ENCODE data around the gene F11R.
"Not testable (repeated sequence)": the region's sequence is repeated elsewhere in the genome, so short reads cannot be mapped to it uniquely, and the experiment has no call there.

The F11R gene

DNA sequence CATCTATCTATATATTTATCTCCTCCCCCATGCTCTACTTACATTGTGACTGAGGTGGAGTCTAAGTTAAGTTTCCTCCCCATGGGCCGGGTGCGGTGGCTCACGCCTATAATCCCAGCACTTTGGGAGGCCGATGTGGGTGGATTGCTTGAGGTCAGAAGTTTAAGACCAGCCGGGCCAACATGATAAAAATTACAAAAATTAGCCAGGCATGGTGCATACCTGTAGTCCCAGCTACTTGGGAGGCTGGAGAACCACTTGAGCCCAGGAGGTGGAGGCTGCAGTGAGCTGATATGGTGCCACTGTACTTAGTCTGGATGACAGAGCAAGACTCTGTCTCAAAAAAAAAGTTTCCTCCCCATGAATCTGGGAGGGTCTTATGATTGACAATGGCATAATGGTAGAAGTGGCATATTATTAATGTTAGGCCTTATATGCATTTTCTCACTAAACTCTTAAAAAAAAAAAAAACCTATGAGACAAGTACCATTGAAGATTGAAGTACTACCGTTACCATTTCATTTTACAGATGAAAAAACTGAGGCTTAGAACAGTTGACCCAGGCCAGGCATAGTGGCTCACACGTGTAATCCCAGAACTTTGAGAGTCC is 11.2 kb downstream of the F11R start:
- DNase-seq = no peak

DNA sequence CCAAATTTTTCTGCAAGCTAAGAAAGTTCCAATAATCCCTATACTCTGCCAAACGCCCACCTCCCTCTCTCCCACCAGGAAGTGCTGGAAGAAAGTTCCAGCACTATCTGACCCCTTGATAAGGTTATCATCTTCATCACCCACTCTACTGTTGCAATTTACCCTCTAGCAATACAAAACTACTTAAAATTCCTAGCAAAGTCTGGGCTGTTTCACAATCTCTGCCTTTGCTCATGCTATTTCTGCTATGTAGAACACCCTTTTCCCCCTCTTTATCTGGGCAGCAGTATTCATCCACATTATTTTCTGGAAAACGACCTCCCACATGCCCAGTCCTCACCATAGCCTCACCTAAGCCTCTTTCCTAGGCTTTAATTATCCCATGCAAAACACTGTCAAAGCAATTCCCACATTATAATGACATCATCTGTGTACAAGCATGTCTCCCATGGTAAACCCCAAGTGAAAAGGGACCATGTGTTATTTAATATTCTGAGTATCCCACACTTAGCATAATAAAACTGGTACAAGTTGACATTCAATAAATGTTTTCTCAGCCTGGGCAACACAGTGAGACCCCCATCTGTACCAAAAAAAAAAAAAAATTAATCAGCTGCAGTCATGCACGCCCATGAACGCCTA is 12.0 kb downstream of the F11R start:
- no peak for DNase-seq

DNA sequence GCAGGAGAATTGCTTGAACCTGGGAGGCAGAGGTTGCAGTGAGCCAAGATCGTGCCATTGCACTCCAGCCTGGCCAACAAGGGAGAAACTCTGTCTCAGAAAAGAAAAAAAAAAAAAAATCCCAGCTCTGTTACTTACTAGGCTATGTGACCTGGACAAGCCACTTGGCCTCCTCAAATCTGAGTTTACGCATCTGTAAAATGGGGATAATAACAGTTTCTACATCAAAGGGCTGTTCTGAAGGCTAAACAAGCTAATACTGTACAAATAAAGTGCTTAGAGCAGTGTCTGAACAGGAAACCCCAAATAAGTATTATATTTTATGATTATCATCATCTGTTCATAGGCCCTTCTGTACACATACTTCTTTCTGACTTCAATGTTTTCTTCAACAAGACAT is 13.6 kb downstream of the F11R start:
- DNase-seq = no peak

DNA sequence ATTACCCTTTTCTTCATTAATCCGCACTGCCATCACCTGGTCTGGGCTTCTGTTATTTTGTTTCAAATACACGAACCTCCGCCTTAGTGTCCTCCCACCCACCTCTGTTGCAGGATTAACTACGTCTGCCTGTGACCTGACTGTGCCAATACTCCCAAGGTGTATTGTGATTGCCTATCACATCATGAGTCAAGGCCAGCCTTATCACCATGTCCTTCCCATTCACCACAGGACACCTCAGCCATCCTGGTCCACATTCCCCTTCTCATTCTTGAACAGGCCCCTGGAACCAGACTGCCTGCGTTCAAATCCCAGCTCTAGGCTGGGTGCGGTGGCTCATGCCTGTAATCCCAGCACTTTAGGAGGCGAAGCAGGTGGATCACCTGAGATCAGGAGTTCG is 14.4 kb downstream of the F11R start:
- no peak for DNase-seq

DNA sequence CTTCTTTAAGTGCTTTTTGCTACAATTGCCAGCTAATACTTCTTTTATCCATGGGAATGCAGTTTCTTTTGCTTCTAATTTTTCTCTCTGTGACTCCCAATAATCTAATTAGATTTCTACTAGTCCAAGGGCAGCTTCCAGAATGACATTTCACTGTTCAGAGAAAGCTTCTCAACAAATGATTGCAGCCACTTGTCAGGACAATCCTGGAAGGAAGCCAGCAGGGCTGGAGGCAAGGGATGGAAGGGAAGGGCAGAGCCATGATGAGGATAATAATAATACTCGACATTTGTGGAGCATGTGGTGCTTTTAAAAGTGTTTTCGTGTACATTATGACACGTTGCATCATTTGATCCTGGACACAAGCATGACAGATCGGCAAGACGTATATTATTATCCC is 19.4 kb downstream of the F11R start:
- no peak for DNase-seq

DNA sequence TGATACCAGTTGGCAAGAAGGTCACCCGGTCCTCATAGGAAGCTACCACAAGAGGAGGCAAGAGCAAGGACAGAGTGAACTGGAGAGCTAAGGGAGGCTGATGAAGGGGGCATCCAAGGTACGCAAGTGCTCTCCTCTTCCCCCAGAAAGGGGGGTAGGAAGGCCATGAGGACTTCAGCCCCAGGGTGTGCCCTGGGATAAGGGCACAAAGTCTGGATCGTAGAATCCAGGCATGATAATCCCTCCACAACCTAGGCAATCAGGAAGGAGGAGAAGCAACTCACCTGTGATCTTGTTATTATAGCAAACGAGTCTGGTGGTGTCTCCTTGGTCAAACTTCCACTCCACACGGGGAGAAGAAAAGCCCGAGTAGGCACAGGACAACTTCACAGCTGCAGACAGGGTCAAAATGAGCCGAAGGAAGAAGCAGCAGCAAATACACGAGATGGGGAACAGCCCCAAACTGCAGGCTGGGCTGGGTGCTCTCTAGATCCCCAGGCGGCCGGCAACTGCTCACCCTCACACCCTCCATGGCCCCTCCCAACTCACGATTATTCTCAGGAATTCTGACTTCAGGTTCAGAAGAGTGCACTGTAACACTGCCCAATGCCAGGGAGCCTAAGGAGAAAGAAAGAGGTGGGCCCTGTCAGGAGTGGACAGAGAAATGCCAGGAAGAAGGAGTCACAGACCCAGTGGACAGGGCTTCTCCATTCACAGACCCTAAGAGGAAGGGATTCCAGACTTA is 20.0 kb downstream of the F11R start:
- no peak for DNase-seq

- no peak for DNase-seq
Observed at GRCh38 chr1:160999376-160999775, 21.6 kb downstream of the F11R start.

- DNase-seq = no peak
Observed at GRCh38 chr1:160997323-160998038, 23.5 kb downstream of the F11R start.

GRCh38 chr1:160996178-160996577 is 24.8 kb downstream of the F11R start:
- DNase-seq = no peak

DNA sequence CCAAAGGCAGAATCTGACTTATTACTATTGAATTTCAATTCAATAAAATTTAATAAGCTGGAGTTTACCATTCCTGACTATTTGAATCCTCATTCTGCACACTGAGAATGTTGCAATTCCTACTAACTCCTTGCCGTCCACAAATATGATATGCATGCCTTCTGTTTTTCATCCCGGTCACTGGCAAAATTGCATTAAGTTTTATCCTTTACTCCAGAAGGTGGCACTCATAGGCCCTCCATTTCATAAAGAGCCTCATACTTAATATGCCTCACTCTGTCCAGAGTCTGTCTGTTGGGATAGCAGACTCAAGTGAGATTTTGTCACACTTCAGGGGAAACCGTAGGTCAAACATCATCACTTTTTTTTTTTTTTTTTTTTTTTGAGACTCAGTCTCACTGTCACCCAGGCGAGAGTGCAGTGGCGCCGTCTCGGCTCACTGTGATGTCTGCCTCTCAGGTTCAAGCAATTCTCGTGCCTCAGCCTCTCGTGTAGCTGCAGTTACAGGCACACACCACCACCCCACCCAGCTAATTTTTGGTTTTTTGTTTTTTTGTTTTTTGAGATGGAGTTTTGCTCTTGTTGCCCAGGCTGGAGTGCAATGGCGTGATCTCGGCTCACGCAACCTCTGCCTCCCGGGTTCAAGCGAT is 27.3 kb downstream of the F11R start:
- DNase-seq = no peak

- not testable (repeated sequence) for DNase-seq
Observed at GRCh38 chr1:160992036-160992435, 28.9 kb downstream of the F11R start.

- DNase-seq = no peak
Observed at GRCh38 chr1:160987359-160988050, 33.4 kb downstream of the F11R start.

DNA sequence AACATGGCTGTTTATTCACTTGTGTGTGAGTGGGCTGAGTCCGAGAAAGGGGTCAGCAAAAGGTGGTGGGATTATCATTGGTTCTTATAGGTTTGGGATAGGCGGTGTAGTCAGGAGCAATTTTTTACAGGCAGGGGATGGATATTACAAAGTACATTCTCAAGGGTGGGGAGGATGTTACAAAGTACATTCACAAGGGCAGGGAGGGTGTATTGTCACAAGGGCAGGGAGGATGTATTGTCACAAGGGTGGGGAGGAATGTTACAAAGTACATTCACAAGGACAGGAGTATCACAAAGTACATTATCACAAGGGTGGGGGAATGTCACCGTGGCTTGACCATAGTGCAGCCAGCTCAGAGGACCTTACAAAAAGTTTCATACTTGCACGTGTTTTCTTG is 35.2 kb downstream of the F11R start:
- DNase-seq = no peak

- DNase-seq = no peak
Observed at GRCh38 chr1:160981584-160982411, 39.2 kb downstream of the F11R start.

GRCh38 chr1:160979286-160979685 is 41.7 kb downstream of the F11R start:
- DNase-seq = no peak

DNA sequence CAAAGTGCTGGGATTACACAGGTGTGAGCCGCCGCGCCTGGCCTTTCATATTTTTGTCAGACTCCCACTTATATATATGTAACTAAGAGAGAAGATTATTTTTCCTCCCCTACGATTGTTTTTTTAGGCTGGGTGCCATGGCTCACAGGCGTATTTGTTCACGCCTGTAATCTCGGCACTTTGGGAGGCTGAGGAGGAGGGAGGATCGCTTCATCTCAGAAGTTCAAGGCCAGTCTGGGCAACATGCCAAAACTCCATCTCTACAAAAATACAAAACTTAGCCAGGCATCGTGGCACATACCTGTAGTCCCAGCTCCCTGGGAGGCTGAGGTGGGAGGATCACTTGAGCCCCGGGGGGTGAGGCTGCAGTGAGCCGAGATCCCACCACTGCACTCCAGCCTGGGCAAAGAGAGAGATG is 42.4 kb downstream of the F11R start:
- DNase-seq = no peak

- no peak for DNase-seq
Observed at GRCh38 chr1:160975026-160975425, 45.9 kb downstream of the F11R start.

DNA sequence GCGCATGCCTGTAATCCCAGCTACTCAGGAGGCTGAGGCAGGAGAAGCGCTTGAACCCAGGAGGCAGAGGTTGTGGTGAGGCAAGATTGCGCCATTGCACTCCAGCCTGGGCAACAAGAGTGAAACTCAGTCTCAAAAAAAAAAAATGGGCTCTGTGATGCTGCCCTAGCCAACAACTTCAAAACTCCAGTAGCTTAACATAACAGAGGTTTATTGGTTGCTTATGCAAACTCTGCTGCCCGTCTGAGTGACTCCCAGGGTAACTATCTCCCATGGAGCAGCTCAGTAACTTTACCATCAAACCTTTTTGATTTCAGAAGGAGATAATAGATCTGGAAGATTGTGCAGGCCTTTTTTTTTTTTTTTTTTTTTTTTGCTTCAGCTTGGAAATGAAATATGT is 47.5 kb downstream of the F11R start:
- DNase-seq = no peak

DNA sequence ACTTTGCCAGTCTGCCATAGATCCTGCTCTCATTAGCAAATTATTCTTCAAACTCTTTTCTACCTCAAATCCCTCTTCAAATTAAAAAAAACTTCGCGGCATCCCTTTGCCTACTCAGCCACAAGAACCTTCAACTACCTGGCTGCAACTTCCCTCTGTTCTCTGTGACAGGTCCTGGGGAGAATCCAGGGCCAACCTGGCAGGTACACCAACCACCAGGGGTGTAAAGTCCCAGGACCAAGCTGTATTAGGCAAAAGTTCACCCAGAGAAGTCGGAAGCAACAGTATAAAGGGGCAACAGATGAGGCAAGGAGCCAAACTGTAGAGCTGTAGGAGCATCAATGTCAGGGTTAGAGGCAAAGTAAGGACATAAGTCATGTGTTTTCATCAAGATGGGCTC is 48.0 kb downstream of the F11R start:
- DNase-seq = no peak

DNA sequence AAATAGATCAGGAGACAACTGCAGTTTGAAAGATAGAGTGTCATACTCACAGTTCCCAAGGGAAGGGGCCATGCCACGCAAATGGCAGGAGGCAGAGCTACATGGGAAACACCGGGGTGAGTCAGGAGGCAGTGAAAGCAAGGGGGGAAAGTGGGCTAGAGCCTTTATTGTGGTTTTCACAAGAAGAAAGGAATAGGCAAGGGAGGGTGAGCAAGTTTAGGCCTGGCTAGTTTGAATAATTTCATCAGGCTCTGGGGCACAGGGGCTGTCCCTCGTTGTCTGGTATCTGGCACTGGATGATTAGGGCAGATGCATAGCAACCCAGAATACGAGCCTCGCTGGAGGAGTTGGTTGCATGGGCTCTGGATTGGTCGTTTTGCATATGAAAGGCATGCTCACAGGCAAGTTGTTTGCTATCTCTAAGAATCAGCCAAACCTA is 49.3 kb downstream of the F11R start:
- DNase-seq = no peak

DNA sequence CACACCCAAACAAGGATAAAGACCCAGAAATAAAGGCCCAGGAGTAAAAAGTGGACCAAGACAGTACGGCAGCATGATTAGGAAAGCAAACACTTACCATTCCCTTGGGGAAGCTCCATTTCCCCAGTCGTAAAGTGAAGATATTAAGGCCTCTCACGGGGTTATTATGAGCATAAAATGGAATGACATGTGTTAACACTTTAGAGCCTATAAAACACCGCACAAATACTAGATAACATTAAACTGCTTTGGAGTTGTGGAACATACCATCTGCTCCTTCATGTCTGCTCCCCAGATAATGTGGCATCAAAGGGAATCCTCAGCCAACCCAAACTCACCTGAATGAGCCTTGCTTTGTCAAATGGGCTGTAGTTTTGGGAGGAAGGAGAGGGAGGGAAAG is 57.4 kb downstream of the F11R start:
- no peak for DNase-seq

- DNase-seq = no peak
Observed at GRCh38 chr1:160961419-160961818, 59.5 kb downstream of the F11R start.

Data from T1000 (cell line).